Tibial artery (tissue), 4 donors: ENCODE results near the gene TRA2A.

Experiments used
- DNase-seq, 2 donors: peaks; one replicate each; pipeline ENCODE4 v3.0.0-alpha.2; 2019
- H3K27ac ChIP-seq, 2 donors: fragments of 200-600 bp; sonication (generic) in 1 of 2; 1 replicate in 1 of 2; 2 replicates in 1 of 2; pipeline ENCODE4 v1.5.1; 2018 to 2019; ENCODE audit warnings: mild to moderate bottlenecking in 1 of 2
- H3K27me3 ChIP-seq, 2 donors: fragments of 200-600 bp; sonication (generic) in 1 of 2; one replicate each; pipeline versions ENCODE4 v1.5.1 to v1.6.0; 2016 to 2019
- H3K36me3 ChIP-seq, 3 donors: fragments of 200-600 bp; sonication (generic) in 2 of 3; one replicate each; pipeline ENCODE4 v1.5.1; 2016 to 2019; ENCODE audit warnings: mild to moderate bottlenecking in 2 of 3
- H3K4me1 ChIP-seq, 4 donors: fragments of 200-600 bp; sonication (generic) in 2 of 4; 1 replicate in 3 of 4; 2 replicates in 1 of 4; pipeline ENCODE4 v1.5.1; 2016 to 2019
- H3K4me3 ChIP-seq, 2 donors: fragments of 200-600 bp; sonication (generic) in 1 of 2; 1 replicate in 1 of 2; 2 replicates in 1 of 2; pipeline ENCODE4 v1.5.1; 2018 to 2019; ENCODE audit warnings: mild to moderate bottlenecking in 2 of 2
- H3K9me3 ChIP-seq, 3 donors: fragments of 200-600 bp; sonication (generic) in 1 of 3; one replicate each; pipeline ENCODE4 v1.5.1; 2016 to 2019
- CTCF ChIP-seq, 2 experiments: fragments of 200-600 bp in 1 of 2; fragments of 450-650 bp in 1 of 2; IDR thresholded peaks; one replicate each; pipeline ENCODE4 v1.5.1; 2017 to 2019; ENCODE audit warnings: antibody characterized with exemption in 2 of 2, mild to moderate bottlenecking in 1 of 2, moderate library complexity in 1 of 2
- intact Hi-C: fragments of 100-400 bp; cut with DNase I; formaldehyde crosslinking; loops from one replicate; pipeline ENCODE4 v1.15.0; 2023; ENCODE audit warnings: low total_unique reads

The TRA2A gene

GRCh38 chr7:23471106-23471859 lies 60.5 kb downstream of the TRA2A start:
- peaks cover 24 to 100% of the 10 kb centered on the region in 2 donors for H3K27me3 ChIP-seq
- no peak overlapping the region for H3K27ac ChIP-seq
- intact Hi-C loops, result no loop called here
- no peak for DNase-seq
- H3K4me3 ChIP-seq, result peak overlapping the region in 1 of 2 donors; percentile 9
- H3K9me3 ChIP-seq, result no peaks in the 10 kb centered on the region
- TF ChIP-seq CTCF (IDR thresholded peaks at IDR 0.05), result no peak
- H3K4me1 ChIP-seq, result peaks cover 0 to 53% (median 45%) of the 10 kb centered on the region in 4 donors
- no peaks in the 10 kb centered on the region for H3K36me3 ChIP-seq

- Histone ChIP-seq H3K27ac (no peak within 1 kb of the TSS), H3K27me3 (peaks cover 23 to 100% of the 10 kb centered on the region in 2 donors), H3K4me3 (peak within 1 kb of the TSS; percentile 11 to 42), H3K4me1 (peaks cover 0 to 53% (median 45%) of the 10 kb centered on the region in 4 donors), H3K36me3 (no peaks in the 10 kb centered on the region), H3K9me3 (no peaks in the 10 kb centered on the region)
- no peak for DNase-seq
- intact Hi-C loops, result no loop called here
- TF ChIP-seq CTCF (IDR thresholded peaks at IDR 0.05), result no peak
Observed at GRCh38 chr7:23470330-23471105, 61.3 kb downstream of the TRA2A start, which contains the start of gene IGF2BP3. TSS of gene IGF2BP3 (minus strand) at chr7:23470491. CDS start at chr7:23470110, 381 bp downstream.

- Histone ChIP-seq H3K9me3 (no peaks in the 10 kb centered on the region), H3K4me3 (peak overlapping the region in 1 of 2 donors; percentile 42), H3K27me3 (peaks cover 19 to 100% of the 10 kb centered on the region in 2 donors), H3K36me3 (no peaks in the 10 kb centered on the region), H3K4me1 (peaks cover 0 to 53% (median 45%) of the 10 kb centered on the region in 4 donors), H3K27ac (no peak overlapping the region)
- TF ChIP-seq CTCF (IDR thresholded peaks at IDR 0.05), result no peak
- DNase-seq, result no peak
- intact Hi-C loops, result no loop called here
Observed at GRCh38 chr7:23469961-23470250, 61.9 kb downstream of the TRA2A start.

GRCh38 chr7:23469150-23469960 lies 62.4 kb downstream of the TRA2A start:
- Histone ChIP-seq H3K27ac (no peak overlapping the region), H3K36me3 (no peaks in the 10 kb centered on the region), H3K9me3 (no peaks in the 10 kb centered on the region), H3K4me1 (peaks cover 0 to 48% (median 41%) of the 10 kb centered on the region in 4 donors), H3K27me3 (peaks cover 16 to 99% of the 10 kb centered on the region in 2 donors), H3K4me3 (peak overlapping the region; percentile 11 to 42)
- DNase-seq, result no peak
- intact Hi-C loops, result no loop called here
- no peak for TF ChIP-seq CTCF (IDR thresholded peaks at IDR 0.05)

- no peak for TF ChIP-seq CTCF (IDR thresholded peaks at IDR 0.05)
- H3K27me3 ChIP-seq, result peaks cover 8 to 99% of the 10 kb centered on the region in 2 donors
- intact Hi-C loops, result no loop called here
- no peak overlapping the region for H3K27ac ChIP-seq
- H3K4me1 ChIP-seq, result peaks cover 0 to 42% (median 34%) of the 10 kb centered on the region in 4 donors
- H3K36me3 ChIP-seq, result no peaks in the 10 kb centered on the region
- H3K9me3 ChIP-seq, result no peaks in the 10 kb centered on the region
- no peak for DNase-seq
- peak overlapping the region; percentile 11 to 42 for H3K4me3 ChIP-seq
Observed at GRCh38 chr7:23468526-23469149, 63.1 kb downstream of the TRA2A start.
